Measurements from ENCODE around the gene UTRN. TPM values are rescaled to one million over a fixed set of nuclear protein-coding genes. Genes with fewer than 3 reads are reported as not detected.

UTRN gene
- total RNA-seq, 1 donor from 2014 or later: 135 TPM

- intact Hi-C loops (cut with micrococcal nuclease): no loop called here
Measured at GRCh38 chr6:144279484-144280150, 5.5 kb upstream of the UTRN start.

GRCh38 chr6:144283646-144284477 is 1.3 kb upstream of the UTRN start:
- intact Hi-C loops (cut with micrococcal nuclease): loop anchor here (2.0 kb wide), 2 partner anchors 35 to 299 kb away; no protein-coding TSS in a partner anchor

- intact Hi-C loops (cut with micrococcal nuclease): loop anchor here (2.0 kb wide), 2 partner anchors 36 to 298 kb away; no protein-coding TSS in a partner anchor
Measured at GRCh38 chr6:144284478-144284782, 705 bp upstream of the UTRN start.

GRCh38 chr6:144285548-144285797 is 338 bp downstream of the UTRN start:
- intact Hi-C loops (cut with micrococcal nuclease): loop anchor here (1.0 to 5.0 kb wide), 9 partner anchors 37 to 297 kb away; partner anchors contain the start of gene SF3B5

- intact Hi-C loops (cut with micrococcal nuclease): loop anchor here (1.0 to 5.0 kb wide), 13 partner anchors 20 to 297 kb away; partner anchors contain the start of genes SF3B5 and STX11
Measured at GRCh38 chr6:144285798-144286502, 815 bp downstream of the UTRN start.

- intact Hi-C loops (cut with micrococcal nuclease): loop anchor here (1.0 to 5.0 kb wide), 6 partner anchors 20 to 176 kb away; partner anchors contain the start of gene STX11
Measured at GRCh38 chr6:144286503-144287393, 1.6 kb downstream of the UTRN start.

GRCh38 chr6:144289006-144289405 is 3.9 kb downstream of the UTRN start:
- intact Hi-C loops (cut with micrococcal nuclease): loop anchor here (5.0 kb wide), 2 partner anchors 133 to 173 kb away; no protein-coding TSS in a partner anchor

- intact Hi-C loops (cut with micrococcal nuclease): no loop called here
Measured at GRCh38 chr6:144292372-144292771, 7.2 kb downstream of the UTRN start.

GRCh38 chr6:144294016-144294415 is 8.9 kb downstream of the UTRN start:
- intact Hi-C loops (cut with micrococcal nuclease): no loop called here

GRCh38 chr6:144295211-144295610 is 10.1 kb downstream of the UTRN start:
- intact Hi-C loops (cut with micrococcal nuclease): no loop called here

- intact Hi-C loops (cut with micrococcal nuclease): no loop called here
Measured at GRCh38 chr6:144295981-144296767, 11.0 kb downstream of the UTRN start.

GRCh38 chr6:144296973-144297372 is 11.8 kb downstream of the UTRN start:
- intact Hi-C loops (cut with micrococcal nuclease): no loop called here

- intact Hi-C loops (cut with micrococcal nuclease): no loop called here
Measured at GRCh38 chr6:144297511-144298100, 12.5 kb downstream of the UTRN start.

GRCh38 chr6:144298194-144298593 is 13.1 kb downstream of the UTRN start:
- intact Hi-C loops (cut with micrococcal nuclease): no loop called here

GRCh38 chr6:144298916-144299315 is 13.8 kb downstream of the UTRN start:
- intact Hi-C loops (cut with micrococcal nuclease): no loop called here

GRCh38 chr6:144302701-144303372 is 17.7 kb downstream of the UTRN start:
- intact Hi-C loops (cut with micrococcal nuclease): no loop called here

- intact Hi-C loops (cut with micrococcal nuclease): no loop called here
Measured at GRCh38 chr6:144304223-144304848, 19.2 kb downstream of the UTRN start.

- intact Hi-C loops (cut with micrococcal nuclease): no loop called here
Measured at GRCh38 chr6:144305567-144305966, 20.4 kb downstream of the UTRN start.

- intact Hi-C loops (cut with micrococcal nuclease): loop anchor here (1.0 to 2.0 kb wide), 4 partner anchors 20 to 45 kb away; no protein-coding TSS in a partner anchor
Measured at GRCh38 chr6:144305985-144306384, 20.9 kb downstream of the UTRN start.
